IgD-negative memory B cell (primary cell): ENCODE results near the gene CFAP74. TPM values are rescaled to one million over a fixed set of nuclear protein-coding genes. Genes with fewer than 3 reads are reported as not detected.

ENCODE experiments used
- H3K27ac Mint-ChIP-seq, 3 donors: one replicate each; pipeline ENCODE4 v1.8.0; 2020 to 2022; ENCODE audit warnings: mild to moderate bottlenecking in 3 of 3, mixed read lengths in 3 of 3, moderate library complexity in 1 of 3
- H3K27me3 Mint-ChIP-seq: one replicate; pipeline ENCODE4 v1.8.0; 2021; ENCODE audit warnings: mixed read lengths
- H3K36me3 Mint-ChIP-seq: one replicate; pipeline ENCODE4 v1.8.0; 2020; ENCODE audit warnings: mild to moderate bottlenecking, mixed read lengths
- H3K4me1 Mint-ChIP-seq, 3 donors: one replicate each; pipeline ENCODE4 v1.8.0; 2020 to 2022; ENCODE audit warnings: mixed read lengths in 3 of 3, mild to moderate bottlenecking in 1 of 3
- H3K4me3 Mint-ChIP-seq, 4 donors: one replicate each; pipeline ENCODE4 v1.8.0; 2020 to 2022; ENCODE audit warnings: mild to moderate bottlenecking in 4 of 4, mixed read lengths in 4 of 4, moderate library complexity in 3 of 4
- H3K9me3 Mint-ChIP-seq, 3 donors: one replicate each; pipeline ENCODE4 v1.8.0; 2020 to 2021; ENCODE audit warnings: mixed read lengths in 3 of 3, mild to moderate bottlenecking in 1 of 3
- polyA plus RNA-seq: library from polyadenylated mRNA; unstranded; fragments of 300-500 nt; fragmentation: Illumina TruSeq; gene quantifications from one replicate; pipeline ENCODE4 v1.2.3, GENCODE V29; 2021

The CFAP74 gene
- polyA plus RNA-seq, 1 donor from 2014 or later, result not detected

DNA sequence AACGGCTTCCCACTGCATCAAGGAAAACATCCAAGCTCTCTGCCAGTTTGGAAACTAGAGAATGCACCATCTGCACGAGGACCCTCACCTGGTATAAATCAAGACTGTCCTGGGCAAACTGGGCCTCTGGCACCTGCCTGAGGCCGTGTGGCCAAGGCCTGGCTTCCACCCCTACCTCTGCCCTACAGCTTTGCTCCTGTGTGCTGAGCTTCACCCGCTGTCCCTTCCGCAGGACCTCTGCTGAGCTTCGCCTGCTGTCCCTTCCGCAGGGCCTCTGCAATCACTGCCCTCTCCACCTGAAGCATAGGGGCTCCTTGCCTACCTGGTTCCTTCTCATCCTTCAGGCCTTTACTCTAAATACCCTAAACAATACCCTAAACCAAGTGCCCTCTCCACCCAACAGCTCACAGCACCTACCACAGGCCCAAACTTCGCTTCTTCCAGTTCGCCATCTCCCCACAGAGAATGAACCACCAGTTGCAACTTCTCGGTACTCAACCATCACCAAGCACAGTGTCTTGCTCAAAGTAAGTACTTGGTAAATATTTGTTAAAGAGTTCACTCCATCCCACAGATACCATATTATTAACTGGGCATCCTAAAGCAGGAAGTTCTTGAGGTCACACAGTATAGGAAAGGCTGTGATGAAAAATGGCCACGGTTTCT, 131.1 kb downstream of the CFAP74 start:
- Mint-ChIP-seq H3K27ac (peak overlapping the region; percentile 40 to 98 (median 75)), H3K36me3 (peaks cover 2% of the 10 kb centered on the region), H3K4me3 (peak overlapping the region in 2 of 4 donors; percentile 63 to 65), H3K9me3 (no peaks in the 10 kb centered on the region), H3K27me3 (no peaks in the 10 kb centered on the region), H3K4me1 (peaks cover 56 to 64% (median 57%) of the 10 kb centered on the region in 3 donors)

Other genes with a start within 250 kb of the CFAP74 start
- 55.6 TPM for gene NADK, start 225.3 kb downstream of the CFAP74 start, polyA plus RNA-seq
- gene GNB1, start 112.7 kb downstream of the CFAP74 start, polyA plus RNA-seq, result 40.0 TPM
- gene CALML6, start 88.5 kb downstream of the CFAP74 start, polyA plus RNA-seq, result not detected
- not detected for gene TMEM52, start 84.5 kb downstream of the CFAP74 start, polyA plus RNA-seq
- gene GABRD, start 15.6 kb upstream of the CFAP74 start, polyA plus RNA-seq, result not detected
- 12.0 TPM for gene PRKCZ, start 46.6 kb upstream of the CFAP74 start, polyA plus RNA-seq
- gene FAAP20, start 191.0 kb upstream of the CFAP74 start, polyA plus RNA-seq, result 78.2 TPM
- gene SKI, start 224.5 kb upstream of the CFAP74 start, polyA plus RNA-seq, result 0.78 TPM